GM12878 (cell line): ENCODE data around the gene TLR5. TPM values are rescaled to one million over a fixed set of nuclear protein-coding genes. Genes with fewer than 3 reads are reported as not detected.

Experiments used
- BACH1 ChIP-seq: fragments of 450-650 bp; IDR thresholded peaks from 2 replicates; pipeline ENCODE4 v1.6.1; 2017; ENCODE audit warnings: mild to moderate bottlenecking, borderline replicate concordance
- CEBPB ChIP-seq, 2 experiments: fragments of 150-350 bp in 1 of 2; IDR thresholded peaks; 2 replicates each; pipeline ENCODE4 v1.6.1; 2012 to 2014; ENCODE audit warnings: low read depth in 2 of 2, low read length in 2 of 2, borderline replicate concordance in 1 of 2, inconsistent platforms in 1 of 2
- EED ChIP-seq: sonication (generic); IDR thresholded peaks from 2 replicates; pipeline ENCODE4 v1.6.1; 2016; ENCODE audit warnings: antibody characterized with exemption, low read depth
- EZH2 ChIP-seq: IDR thresholded peaks from 2 replicates; pipeline ENCODE4 v1.6.1; 2012; ENCODE audit warnings: low read depth, mild to moderate bottlenecking, control low read depth, inconsistent platforms, low read length, borderline replicate concordance; ENCODE audit not compliant: control insufficient read depth
- IRF3 ChIP-seq: fragments of 450-650 bp; IDR thresholded peaks from 2 replicates; pipeline ENCODE4 v1.6.1; 2014; ENCODE audit warnings: mild to moderate bottlenecking
- IRF5 ChIP-seq: fragments of 450-650 bp; IDR thresholded peaks from 2 replicates; pipeline ENCODE4 v1.6.1; 2017; ENCODE audit warnings: borderline replicate concordance
- KAT2A ChIP-seq: conservative IDR thresholded peaks from 2 replicates; pipeline ENCODE4 v1.6.1; 2011; ENCODE audit warnings: low read depth, low read length; ENCODE audit not compliant: control insufficient read depth
- MTA3 ChIP-seq: IDR thresholded peaks from 2 replicates; pipeline ENCODE4 v1.6.1; 2012; ENCODE audit warnings: low read length, inconsistent platforms, borderline replicate concordance
- NFYA ChIP-seq: IDR thresholded peaks from 2 replicates; pipeline ENCODE4 v1.6.1; 2011; ENCODE audit warnings: low read depth, mild to moderate bottlenecking, low read length, improper control_type of control experiment, borderline replicate concordance
- POLR2A ChIP-seq: IDR thresholded peaks from 2 replicates; pipeline ENCODE4 v1.6.1; 2011; ENCODE audit warnings: low read depth, mild to moderate bottlenecking, low read length
- RAD51 ChIP-seq: fragments of 450-650 bp; IDR thresholded peaks from 2 replicates; pipeline ENCODE4 v1.6.1; 2016; ENCODE audit warnings: moderate library complexity, mild to moderate bottlenecking, inconsistent platforms
- RB1 ChIP-seq: fragments of 450-650 bp; formaldehyde crosslinking; IDR thresholded peaks from 2 replicates; pipeline ENCODE4 v1.6.1; 2017; ENCODE audit warnings: mild to moderate bottlenecking, borderline replicate concordance
- SREBF2 ChIP-seq: IDR thresholded peaks from 2 replicates; pipeline ENCODE4 v1.6.1; 2012; ENCODE audit warnings: mild to moderate bottlenecking, low read length
- TCF7 ChIP-seq: IDR thresholded peaks from 2 replicates; pipeline ENCODE4 v1.6.1; 2014; ENCODE audit warnings: antibody characterized with exemption, borderline replicate concordance
- USF2 ChIP-seq: IDR thresholded peaks from 2 replicates; pipeline ENCODE4 v1.6.1; 2011; ENCODE audit warnings: low read depth, low read length, improper control_type of control experiment, borderline replicate concordance
- ZBED1 ChIP-seq: IDR thresholded peaks from 2 replicates; pipeline ENCODE4 v1.6.1; 2016; ENCODE audit warnings: borderline replicate concordance
- ZNF24 ChIP-seq: fragments of 450-650 bp; IDR thresholded peaks from 2 replicates; pipeline ENCODE4 v1.6.1; 2017; ENCODE audit warnings: antibody characterized with exemption, mild to moderate bottlenecking
- ZNF687 ChIP-seq: fragments of 450-650 bp; IDR thresholded peaks from 2 replicates; pipeline ENCODE4 v1.6.1; 2017; ENCODE audit warnings: mild to moderate bottlenecking, moderate library complexity
- polyA plus RNA-seq, 11 experiments: library from polyadenylated mRNA; depleted of rRNA in 4 of 11; unstranded in 6 of 11; stranded (reverse) in 5 of 11; fragments of >200 nt; fragmentation: Nextera tagmentation in 4 of 11; fragmentation: Illumina TruSeq in 1 of 11; extraction: Ambion mirVana in 4 of 11; extraction: Trizol in 1 of 11; gene quantifications; 1 replicate in 1 of 11; 2 replicates in 10 of 11; pipeline versions ENCODE4 v1.2.1 to v1.2.3, GENCODE V29; 2011 to 2016; ENCODE audit warnings: inconsistent platforms in 2 of 11, missing spikeins in 2 of 11, low read depth in 1 of 11
- total RNA-seq, 4 experiments: library from RNA; depleted of rRNA in 3 of 4; stranded (reverse); fragments of >200 nt in 3 of 4; fragmentation: Illumina TruSeq in 1 of 4; extraction: Trizol in 1 of 4; gene quantifications; 2 replicates each; pipeline versions ENCODE4 v1.2.1 to v1.2.3, GENCODE V29; 2013 to 2021

TLR5 gene
- total and polyA plus RNA-seq, 10 of the 15 experiments (the other 5 are each of a cell fraction or from before 2014, with no cell fraction given): 0.34 to 5.3 (median 0.79) TPM

GRCh38 chr1:223143537-223144248, 645 bp upstream of the TLR5 start (continued):
- TF ChIP-seq ZNF687: no peak; the same call in none of the 2 replicates
- TF ChIP-seq RB1: no peak
- TF ChIP-seq IRF5: no peak
- TF ChIP-seq BACH1: no peak
- no peak for TF ChIP-seq IRF3
- TF ChIP-seq SREBF2: no peak
- TF ChIP-seq NFYA: no peak
- TF ChIP-seq RAD51: peak; percentile 10; the same call in 1 of the 2 replicates
- TF ChIP-seq USF2: no peak
- no peak for TF ChIP-seq POLR2A
- TF ChIP-seq EZH2: no peak
- TF ChIP-seq ZNF24: no peak
- no peak; the same call in 1 of the 2 replicates for TF ChIP-seq ZBED1
- TF ChIP-seq KAT2A: no peak
- TF ChIP-seq TCF7: no peak
- peak; percentile 25; the same call in 1 of the 2 replicates for TF ChIP-seq EED
- TF ChIP-seq CEBPB (IDR thresholded peaks at IDR 0.05; ENCODE audit: borderline replicate concordance in 1 of 2, low read depth in 2 of 2, low read length in 2 of 2): no peak
- no peak for TF ChIP-seq MTA3
